Eye (tissue), 1 donor: ENCODE measurements around the gene TRABD2A.

Experiments
- DNase-seq: peaks from one replicate; pipeline ENCODE4 v3.0.0-alpha.2; 2015

The TRABD2A gene

DNA sequence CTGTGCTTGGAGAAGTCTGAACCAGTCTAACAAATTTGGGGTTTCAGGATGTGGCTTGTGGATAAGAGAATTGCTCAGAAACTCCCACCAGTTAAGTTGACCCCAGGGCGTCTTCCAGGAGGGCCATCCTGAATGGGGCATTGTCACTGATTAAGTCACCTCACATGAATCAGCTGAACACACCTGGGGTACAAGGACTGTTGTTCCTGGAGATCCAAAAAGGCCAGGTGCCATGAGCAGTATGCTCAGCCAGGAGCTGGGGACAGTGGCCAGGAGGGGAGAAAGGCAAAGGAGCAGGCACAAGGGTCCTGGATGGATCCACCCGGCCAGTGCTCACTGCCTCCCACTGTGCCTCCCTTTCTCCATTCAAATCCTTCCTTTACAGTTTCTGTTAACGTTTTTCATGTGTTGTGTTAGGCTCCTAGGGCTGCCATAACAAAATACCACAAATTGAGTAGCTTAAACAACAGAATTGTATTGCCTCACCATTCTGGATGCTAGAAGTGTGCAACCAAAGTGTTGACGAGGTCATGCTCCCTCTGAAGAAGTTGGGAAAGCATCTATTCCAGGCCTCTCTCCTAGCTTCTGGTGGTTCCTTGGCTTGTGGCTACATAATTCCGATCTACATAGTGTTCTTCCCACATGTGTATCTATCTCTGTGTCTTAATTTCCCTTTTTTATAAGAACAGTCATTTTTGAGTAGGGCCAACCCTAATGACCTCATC, 33.4 kb downstream of the TRABD2A start:
- DNase-seq, result no peak

DNA sequence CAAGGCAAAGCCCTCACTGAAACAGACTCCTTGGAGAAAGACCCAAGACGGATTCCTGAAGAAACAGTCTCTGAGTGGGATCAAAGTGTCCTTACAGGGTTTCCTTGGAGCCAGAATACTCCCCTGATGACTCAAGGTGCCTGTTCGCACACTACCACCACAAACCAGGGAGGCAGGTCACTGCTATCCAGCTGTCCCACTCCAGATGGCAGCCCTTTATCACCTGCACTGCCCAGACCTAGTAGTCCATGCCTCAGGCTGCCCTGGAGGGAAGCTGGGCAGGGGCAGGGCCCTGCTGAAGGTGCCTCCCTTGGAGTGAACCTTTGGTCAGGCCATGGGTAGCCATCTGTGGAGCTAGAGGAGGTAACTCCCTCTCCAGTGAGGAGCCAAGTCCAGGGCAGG, 34.1 kb downstream of the TRABD2A start:
- no peak for DNase-seq

DNA sequence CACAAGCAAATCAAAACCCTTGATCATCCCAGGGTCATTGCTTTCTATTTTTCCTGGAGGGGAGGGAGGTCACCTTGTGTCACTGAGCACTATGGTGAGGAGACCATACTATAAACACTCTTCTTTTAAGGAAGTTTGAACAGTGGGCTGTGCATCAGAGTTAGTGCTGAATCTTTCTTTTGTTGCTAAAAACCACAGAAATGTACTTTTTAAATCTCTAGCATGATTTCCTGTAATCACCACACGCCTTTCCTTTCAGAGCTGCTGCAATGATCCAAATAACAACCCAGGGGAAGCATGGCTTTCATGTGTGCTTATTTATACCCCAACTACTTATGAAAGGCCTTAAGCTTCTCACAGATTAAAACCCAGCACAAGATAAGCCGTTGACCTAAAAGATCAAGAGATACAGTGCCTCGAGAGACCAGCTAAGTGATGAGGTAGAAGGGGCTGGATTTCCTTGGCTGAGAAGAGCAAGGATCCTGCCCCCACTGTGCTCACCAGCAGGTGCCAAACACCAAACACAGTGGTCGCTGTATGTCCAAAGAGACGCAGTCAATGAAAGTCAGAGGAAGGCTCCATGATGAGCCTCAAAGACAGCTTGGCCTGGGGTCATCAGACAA, 34.7 kb downstream of the TRABD2A start:
- DNase-seq, result no peak

DNA sequence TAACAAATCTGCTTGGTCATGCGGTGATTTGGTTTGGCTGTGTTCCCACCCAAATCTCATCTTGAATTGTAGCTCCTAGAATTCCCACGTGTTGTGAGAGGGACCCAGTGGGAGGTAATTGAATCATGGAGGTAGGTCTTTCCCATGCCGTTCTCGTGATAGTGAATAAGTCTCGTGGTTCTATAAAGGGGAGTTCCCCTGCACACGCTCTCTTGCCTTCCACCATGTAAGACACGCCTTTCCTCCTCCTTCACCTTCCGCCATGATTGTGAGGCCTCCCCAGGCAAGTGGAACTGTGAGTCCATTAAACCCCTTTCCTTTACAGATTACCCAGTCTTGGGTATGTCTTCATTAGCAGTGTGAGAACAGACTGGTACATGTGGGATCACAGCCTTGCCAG, 36.7 kb downstream of the TRABD2A start:
- DNase-seq, result no peak

DNA sequence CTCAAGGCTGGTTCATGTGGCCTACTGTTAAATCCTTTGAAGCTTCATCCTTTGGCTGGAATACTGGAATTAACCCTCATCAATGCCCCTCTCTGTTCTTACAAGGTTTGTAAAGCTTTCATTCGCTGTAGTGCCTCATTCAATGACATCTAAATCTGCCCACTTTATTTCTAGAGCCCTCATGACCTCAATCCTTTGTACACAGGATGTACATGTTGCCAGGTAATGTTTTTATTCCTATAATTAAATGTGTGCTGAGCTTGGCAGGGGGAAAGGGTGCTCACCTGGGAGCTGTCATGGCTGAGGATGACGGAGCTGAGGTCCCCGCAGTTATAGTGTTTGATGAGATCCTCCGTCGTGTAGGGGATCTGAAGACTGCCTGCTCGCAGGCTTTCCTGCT, 39.3 kb downstream of the TRABD2A start:
- no peak for DNase-seq

DNA sequence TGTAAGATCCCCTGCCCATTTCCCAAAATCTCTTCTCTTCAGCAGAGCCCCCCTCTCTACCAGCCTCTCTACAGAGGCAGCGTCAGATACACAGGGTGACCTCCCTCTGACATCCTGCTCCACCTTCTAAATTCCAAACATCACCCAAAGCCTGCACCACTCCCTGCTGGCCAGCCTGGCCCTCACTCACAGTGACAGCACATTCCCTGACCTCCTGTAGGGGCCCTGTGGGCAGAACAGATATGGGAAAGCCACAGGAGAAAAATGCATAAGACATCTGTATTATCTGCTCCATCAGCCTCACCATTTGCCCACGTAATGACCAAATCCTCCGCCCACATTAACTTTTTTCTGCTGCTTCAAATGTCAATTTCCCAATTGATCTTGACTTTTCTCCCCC, 40.6 kb downstream of the TRABD2A start:
- DNase-seq, result no peak

DNA sequence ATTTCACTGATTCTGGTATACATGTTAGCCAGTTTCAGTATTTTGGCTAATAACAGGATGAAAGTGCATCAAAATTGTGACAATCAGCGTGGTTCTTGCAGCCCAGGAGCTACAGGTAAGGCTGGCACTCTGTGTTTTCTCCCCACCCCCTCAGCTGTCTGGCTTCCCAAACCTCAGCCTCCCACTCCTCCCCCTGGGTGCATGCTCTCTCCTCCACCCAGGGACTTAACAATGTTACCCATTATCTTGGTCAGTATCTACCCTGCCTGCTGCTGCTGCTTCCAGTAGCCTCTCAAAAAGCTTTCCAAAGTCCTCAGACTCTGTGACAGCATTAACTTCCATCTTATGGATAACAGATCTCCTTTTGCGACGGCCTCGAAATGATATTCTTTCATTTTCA, 41.0 kb downstream of the TRABD2A start:
- no peak for DNase-seq

DNA sequence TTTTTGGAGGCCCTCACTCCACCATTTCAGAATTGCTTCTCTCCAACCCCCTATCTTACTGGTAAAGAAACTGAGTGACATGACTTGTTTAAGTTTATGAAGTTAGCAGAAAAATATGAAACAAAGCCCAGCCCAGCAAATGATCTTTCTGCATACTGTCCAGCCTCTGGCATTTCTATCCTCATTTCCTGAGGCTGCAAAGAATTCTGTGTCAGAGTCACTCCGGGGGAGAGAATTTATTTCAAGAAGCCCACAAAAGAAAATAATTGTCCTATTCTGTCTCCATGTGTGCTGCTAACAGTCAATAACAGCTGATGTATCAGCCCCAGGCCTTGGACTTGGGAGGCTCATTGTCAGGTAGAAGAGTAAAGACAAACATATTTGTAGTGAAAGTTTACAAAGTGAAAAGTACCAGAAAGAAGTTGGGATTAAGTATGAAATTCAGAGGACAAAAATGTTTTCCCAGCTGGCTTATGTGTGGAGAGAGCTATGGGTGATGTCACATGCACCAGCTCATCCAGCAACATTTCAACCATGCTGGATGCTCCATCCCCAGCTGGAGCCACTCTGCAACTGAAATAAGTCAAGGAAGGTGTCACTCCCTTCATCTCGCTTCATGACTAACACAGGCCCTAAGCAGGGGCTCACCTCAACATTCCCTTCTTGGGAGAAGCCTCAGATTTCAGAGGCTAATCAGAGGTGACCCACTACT, 42.3 kb downstream of the TRABD2A start:
- DNase-seq, result no peak

DNA sequence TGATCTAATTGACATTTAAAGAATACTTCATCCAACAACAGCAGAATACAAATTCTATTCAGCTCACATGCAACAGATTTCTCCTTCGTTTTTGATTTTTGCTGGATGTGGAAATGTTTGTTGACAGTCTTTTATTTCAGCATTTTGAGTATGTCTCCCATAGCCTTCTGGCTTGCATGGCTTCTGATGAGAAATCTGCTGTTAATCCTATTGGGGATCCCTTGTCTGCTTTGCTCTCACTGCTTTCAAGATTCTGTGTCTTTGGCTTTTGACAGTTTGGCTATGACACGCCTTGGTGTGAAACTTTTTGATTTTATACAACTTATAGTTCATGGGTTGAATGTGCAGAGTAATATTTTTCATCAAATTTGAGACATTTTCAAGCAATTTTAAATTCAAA, 44.7 kb downstream of the TRABD2A start:
- DNase-seq, result no peak

DNA sequence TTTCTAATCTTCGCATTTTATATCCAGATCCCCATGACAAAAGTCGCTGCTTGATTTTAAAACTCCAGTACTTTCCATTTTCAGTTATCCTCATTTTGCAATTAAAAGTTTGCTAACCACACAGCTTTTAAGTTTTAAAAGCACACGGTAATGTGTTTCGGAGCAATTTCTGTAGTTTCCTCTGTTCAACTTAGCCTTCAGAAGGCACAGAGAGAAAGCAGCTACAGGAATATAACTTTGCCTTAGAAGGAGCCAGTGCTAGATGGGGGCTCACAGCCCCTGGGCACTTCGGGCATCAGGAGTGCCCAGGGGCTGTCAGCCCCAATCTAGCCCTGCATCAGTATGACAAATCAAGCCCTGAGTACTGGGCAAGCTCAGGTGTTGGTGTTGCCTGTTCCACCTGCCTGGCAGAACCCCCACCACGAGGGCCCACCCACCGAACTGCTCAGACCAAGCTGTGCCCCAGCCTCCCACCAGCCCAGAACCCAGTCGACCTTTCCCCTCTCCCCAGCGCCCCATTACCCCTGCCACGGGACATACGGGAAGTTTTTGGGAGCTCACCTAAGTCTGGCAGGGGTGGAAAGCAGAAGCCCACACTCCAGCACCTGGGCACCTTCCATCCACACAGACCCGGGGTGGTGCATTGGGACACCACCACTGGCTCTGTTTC, 47.3 kb downstream of the TRABD2A start:
- no peak for DNase-seq

DNA sequence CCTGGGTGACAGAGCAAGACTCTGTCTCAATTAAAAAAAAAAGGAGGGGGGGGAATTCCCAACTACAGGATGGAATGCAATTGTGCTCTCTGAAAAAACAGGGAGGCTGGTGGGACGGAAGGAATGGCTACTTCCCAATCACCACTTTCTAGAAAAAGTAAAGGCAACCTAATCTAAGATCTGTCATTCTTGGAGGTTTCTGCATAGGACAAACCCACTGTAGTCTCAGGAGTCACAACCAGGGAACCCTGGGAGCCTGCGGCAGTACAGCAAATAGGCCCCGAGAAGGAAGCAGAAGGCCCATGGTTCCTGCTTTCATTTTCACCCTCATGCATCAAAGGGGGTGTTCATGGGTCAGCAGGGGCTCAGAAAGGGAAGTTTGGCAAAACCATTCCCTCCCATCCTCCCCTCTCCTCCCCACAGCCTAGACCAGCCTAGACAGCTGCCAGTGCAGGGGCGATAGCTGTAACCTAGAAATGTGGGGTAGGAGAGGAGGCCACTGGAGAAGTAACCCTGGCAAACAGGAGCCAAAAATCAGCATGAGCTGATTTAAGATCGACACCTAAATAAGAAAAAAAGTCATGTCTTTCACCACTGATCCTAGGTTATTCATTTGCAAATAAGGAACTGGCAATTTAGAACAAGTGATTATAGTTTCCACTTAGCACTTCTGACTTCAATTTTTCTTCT, 48.0 kb downstream of the TRABD2A start:
- no peak for DNase-seq

DNA sequence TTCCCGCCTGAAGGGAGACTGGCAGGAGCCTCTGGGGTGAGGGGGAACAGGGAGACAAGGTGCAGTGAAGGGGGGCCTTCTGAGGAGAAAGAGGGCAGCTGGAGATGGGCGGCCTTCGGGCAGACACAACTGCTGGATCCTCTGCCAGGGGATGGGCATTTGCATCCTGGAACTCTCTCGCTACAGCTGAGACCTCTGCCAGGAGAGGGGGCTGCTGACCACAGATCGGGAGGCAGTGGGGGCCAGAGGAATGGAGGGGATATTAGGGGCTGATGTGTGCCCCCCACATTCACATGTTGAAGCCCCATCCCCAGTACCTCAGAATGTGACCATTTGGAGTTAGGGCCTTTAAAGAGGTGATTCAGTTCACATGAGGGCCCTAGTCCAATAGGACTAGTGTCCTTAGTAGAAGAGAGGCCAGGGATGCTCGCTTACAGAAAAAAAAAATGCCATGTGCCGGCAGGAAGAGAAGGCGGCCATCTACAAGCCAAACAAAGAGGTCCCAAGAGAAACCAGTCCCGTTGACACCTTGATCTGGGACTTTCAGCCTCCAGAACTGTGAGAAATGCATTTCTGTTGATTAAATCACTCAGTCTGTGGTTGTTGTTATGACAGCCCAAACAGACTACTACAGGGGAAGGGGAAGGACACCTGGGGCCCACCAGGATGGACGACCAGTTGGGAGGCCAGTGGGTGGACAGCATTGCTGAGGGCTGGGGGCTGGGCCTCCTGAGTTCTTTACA, 50.0 kb downstream of the TRABD2A start:
- DNase-seq, result no peak

DNA sequence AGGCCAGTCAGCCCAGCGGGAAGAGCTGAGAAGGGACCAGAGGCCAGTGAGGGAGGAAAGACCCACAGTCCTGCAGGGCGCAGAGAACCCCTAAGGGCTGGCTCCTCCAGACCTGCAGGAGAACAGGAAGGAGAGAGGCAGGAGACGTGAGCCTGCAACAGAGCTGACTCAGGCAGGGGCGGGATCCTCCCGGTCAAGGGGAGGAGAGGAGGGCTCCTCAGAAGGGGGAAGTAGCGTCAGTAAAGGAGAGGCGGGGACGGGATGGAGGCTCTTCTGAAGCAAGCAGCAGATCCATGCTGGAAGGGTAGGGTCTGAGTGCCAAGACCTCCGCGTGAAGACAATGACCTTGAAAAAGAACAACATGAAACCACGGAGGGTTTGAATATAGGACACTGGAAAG, 50.8 kb downstream of the TRABD2A start:
- no peak for DNase-seq

DNA sequence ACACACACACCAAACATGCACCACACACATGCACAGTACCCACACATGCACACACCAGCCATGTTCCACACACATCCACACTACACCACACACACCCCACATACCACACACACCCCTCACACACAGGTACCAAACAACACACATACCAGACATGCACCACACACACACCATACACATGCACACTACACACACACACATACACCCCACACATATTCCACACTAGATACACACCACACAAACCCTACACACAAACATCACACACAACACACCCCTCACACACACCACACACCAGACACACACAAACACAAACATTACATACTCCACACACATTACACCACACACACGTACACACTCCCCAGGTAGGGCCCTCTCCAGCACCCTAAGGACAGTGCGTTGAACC, 51.2 kb downstream of the TRABD2A start:
- DNase-seq, result no peak

DNA sequence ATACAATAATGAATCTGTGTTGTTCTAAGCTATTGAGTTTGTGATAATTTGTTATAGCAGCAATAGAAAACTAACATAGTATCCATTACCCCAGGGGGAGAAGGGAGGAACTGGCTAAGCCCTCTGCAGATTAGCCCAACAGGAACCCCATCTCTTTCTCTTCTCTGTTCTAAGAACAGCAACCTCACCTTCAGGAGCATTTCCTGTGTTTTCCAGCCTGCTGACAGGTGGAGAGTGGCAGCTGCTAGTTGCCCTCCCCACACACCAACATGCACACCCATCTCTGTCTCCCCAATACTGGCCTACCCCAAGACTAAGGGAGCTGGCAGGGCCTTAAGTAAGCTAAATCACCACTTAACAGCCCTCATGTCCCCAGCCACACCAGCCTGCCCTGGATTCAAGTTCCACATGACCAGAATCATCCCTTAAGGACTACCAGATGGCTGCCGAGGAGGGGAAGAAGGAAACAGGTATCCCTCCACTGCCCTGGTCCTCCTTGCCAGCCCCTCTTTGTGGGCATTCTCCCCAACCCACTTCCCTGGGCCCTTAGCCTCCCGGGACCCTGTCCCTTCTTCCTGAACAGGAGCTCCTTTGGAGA, 52.8 kb downstream of the TRABD2A start:
- DNase-seq, result no peak

DNA sequence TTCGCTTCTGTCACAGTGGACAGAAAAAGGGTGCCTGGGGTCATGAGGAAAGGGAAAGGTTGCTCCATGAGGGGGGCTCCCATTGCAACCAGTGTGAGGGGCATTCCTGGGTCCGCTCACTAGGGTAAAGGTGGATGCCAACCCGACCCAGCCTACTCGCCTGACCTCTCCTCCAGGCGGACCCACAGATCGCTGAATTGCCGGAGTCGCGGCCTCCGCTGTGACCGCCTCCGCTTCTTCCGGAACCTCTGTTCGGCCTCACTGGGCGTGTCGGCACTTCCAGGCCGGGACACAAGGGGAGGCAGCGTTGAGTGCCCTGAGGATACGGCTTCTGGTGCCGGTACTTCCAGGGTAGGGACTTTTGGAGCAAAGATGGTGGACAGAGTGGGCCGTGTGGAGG, 57.1 kb downstream of the TRABD2A start:
- DNase-seq, result no peak

DNA sequence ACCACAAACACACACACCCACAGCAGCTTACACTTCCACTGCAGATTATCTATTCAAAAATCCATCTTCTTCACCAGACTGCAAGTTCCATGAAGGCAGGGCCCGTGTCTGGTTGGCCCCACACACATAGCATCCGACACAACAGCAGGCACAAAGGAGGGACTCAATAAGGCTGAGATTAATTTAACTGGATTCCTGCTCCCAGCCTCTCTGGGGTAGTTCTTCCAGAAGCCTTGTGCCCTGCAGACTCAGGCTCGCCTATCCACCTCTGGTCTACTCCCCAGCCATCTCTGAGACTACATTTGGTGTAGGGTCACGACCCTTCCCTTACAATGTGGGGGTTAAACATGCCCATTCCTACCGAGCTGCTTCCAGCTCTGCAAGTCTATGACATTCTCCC, 57.7 kb downstream of the TRABD2A start:
- no peak for DNase-seq

DNA sequence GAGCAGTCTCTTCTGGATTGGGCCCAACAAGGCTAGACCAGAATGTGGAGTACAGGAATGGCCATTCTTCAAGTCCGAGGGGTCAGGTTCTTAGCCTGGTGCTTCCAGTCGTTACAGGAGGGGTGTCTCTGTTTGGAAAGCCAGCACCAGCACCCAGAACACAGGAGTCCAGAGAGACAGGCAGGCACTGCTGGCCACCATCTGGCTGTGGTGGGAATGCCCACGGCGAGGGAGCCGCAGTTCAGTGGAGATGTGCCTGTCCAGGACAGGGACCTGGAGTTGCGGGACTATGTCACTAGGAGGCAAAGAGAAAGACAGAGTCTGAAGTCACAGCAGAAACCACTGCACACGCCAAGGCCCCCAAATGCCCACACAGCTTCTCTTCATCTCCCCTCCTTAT, 59.1 kb downstream of the TRABD2A start:
- DNase-seq, result no peak

DNA sequence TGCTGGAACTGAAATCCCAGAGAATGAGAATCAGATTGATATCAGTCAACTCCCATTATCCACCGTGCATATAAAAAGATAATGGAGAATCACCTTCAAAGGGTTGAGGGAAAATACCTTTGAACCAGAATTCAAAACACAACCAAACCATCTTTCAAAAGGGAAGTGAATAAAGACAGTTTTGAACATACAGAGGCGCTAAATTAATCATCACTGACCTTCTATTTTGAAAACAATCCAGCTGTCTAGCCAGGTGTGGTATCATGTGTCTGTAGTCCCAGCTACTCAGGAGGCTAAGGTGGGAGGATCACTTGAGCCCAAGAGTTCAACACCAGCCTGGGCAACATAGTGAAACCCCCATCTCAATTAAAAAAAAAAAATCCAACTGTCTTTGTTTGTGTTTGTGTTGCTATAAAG, 63.6 kb downstream of the TRABD2A start:
- DNase-seq, result no peak

DNA sequence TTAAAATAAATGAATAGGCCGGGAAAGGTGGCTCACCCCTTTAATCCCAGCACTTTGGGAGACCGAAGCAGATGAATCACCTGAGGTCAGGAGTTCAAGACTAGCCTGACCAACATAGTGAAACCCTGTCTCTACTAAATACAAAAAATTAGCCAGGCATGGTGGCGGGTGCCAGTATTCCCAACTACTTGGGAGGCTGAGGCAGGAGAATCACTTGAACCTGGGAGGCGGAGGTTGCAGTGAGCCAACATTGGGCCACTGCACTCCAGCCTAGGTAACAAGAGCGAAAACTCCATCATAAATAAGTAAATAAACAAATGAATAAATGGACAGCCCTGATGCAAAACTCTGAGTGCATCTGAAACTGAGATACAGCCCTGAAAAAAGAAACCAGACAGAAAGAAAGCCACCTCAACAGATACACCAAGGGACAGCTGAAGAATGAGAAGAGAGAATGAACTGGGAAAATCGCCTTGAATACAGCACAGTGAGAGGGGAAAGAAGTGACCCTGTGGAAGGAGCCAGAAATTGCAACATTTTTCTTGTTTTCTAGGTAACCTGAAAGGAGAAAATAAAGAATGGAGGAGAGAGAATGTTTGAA, 64.4 kb downstream of the TRABD2A start:
- DNase-seq, result no peak

DNA sequence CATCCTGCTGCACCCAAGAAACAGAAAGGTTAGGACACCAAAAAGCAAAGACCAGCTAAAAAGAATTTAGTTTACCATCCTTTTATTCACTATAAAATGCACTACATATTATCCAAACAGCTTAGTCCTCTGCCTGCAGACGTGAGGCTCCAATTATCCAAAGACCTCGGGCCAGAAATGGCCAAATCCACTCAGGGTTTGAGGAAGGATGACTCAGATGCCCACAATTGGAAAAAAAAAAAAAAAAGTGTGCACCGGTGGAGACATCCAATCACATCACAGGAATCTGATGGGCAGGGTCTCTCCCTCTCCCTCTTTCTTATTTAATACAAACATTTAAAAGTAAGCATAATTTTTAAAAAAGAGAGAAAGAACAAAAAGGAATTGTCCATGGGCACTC, 65.7 kb downstream of the TRABD2A start:
- DNase-seq, result no peak
